AG04450 (cell line): ENCODE measurements around the gene TNFAIP2. TPM values are rescaled to one million over a fixed set of nuclear protein-coding genes. Genes with fewer than 3 reads are reported as not detected.

ENCODE experiments used
- CTCF ChIA-PET: fragments of 300-600, 350-600 bp; formaldehyde crosslinking; extraction: SDS; loops from one replicate; lab custom pipeline; 2022; ENCODE audit warnings: antibody characterized with exemption, inconsistent platforms; lab: Charles Lee
- POLR2A ChIA-PET: fragments of 350-600 bp; formaldehyde crosslinking; extraction: SDS; loops from one replicate; lab custom pipeline; 2021; ENCODE audit warnings: antibody characterized with exemption, inconsistent platforms; lab: Yijun Ruan, JAX
- DNase-seq: peaks from one replicate; pipeline ENCODE4 v3.0.0-alpha.2; 2011; ENCODE audit warnings: low read depth, low spot score
- H3K27ac ChIP-seq: one replicate; pipeline ENCODE4 v1.5.1; 2012; ENCODE audit warnings: low read depth, low read length, control low read depth
- H3K27me3 ChIP-seq: one replicate; pipeline ENCODE4 v1.6.0; 2012; ENCODE audit warnings: low read length; ENCODE audit not compliant: control insufficient read depth, insufficient read depth
- H3K4me3 ChIP-seq: 2 replicates; pipeline ENCODE4 v1.5.1; 2011; ENCODE audit warnings: mild to moderate bottlenecking, low read depth, low read length, control low read depth
- H3K9me3 ChIP-seq: 2 replicates; pipeline ENCODE4 v1.5.1; 2012; ENCODE audit warnings: low read length; ENCODE audit not compliant: control insufficient read depth, insufficient read depth
- polyA plus RNA-seq: library from polyadenylated mRNA; depleted of rRNA; stranded (reverse); fragments of >200 nt; gene quantifications from 2 replicates; pipeline ENCODE4 v1.2.3, GENCODE V29; 2011
- TF ChIP-seq, protein P1 (sequence below): IDR thresholded peaks from 2 replicates; pipeline ENCODE4 v1.5.1; 2011; ENCODE audit warnings: low read depth, low read length, control low read depth, inconsistent platforms

Gene TNFAIP2
- polyA plus RNA-seq, 1 experiment: 15.3 TPM

DNA sequence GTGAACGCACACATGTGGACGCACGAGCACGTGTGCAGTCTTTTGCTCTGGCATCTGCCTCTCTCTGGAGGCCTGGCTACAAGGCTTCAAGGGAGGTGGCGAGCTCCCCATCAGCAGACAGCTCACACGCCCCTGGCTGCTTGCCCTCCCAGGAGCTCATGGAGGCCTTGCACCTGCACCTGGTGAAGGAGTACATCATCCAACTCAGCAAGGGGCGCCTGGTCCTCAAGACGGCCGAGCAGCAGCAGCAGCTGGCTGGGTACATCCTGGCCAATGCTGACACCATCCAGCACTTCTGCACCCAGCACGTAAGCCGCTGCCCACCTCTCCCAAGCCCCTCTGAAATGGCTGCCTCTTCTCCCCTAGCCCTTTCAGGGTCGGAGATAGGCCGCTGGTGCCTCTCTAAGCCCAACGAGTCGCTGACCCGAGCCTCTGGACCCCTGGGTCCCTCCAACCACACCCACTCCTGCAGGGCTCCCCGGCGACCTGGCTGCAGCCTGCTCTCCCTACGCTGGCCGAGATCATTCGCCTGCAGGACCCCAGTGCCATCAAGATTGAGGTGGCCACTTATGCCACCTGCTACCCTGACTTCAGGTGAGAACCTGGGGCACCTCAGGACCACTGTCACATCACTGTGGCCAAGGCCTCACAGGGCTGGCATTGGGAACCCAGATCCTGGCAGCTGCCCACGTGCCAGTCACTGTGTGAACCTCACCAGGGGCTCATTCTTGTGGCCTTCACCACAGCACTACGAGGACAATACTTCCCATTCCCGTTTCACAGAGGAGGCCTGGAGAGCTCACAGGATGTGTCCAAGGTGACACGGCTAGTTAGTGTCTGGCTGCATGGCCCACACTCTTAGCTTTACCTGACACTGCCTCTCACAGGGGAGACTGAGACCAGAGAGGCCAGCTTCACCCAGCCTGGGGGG, 10.2 kb downstream of the TNFAIP2 start:
- DNase-seq: no peak
- TF ChIP-seq, protein P1, sequence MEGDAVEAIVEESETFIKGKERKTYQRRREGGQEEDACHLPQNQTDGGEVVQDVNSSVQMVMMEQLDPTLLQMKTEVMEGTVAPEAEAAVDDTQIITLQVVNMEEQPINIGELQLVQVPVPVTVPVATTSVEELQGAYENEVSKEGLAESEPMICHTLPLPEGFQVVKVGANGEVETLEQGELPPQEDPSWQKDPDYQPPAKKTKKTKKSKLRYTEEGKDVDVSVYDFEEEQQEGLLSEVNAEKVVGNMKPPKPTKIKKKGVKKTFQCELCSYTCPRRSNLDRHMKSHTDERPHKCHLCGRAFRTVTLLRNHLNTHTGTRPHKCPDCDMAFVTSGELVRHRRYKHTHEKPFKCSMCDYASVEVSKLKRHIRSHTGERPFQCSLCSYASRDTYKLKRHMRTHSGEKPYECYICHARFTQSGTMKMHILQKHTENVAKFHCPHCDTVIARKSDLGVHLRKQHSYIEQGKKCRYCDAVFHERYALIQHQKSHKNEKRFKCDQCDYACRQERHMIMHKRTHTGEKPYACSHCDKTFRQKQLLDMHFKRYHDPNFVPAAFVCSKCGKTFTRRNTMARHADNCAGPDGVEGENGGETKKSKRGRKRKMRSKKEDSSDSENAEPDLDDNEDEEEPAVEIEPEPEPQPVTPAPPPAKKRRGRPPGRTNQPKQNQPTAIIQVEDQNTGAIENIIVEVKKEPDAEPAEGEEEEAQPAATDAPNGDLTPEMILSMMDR: no peak
- ChIA-PET POLR2A (no interaction called here), CTCF (interaction anchor here (2.9 kb wide), 1 partner anchor 28 kb away, joined by 18 read pairs; no protein-coding TSS in a partner anchor)
- H3K27me3 ChIP-seq: no peaks in the 10 kb centered on the region
- no peaks in the 10 kb centered on the region; the same call in 1 of the 2 replicates for H3K9me3 ChIP-seq
- H3K27ac ChIP-seq: no peak overlapping the region
- no peak overlapping the region for H3K4me3 ChIP-seq

DNA sequence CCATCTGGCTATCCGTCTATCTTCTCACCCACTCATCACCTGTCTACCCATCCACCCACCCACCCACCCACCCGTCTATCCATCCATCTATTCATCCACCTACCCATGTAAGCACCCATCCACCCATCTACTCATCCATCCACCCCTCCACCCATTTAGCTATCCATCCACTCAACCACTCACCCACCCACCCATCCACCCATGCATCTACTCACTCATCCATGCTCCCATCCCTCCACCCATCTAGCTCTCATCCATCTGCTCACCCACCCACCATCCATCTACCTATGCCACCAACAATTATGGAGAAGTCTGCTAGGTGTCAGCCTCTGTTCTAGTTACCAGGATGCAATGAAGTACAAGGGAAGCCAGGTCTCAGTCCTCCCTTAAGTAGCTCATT, 11.1 kb downstream of the TNFAIP2 start:
- Histone ChIP-seq H3K27ac (no peak overlapping the region), H3K4me3 (no peak overlapping the region), H3K9me3 (no peaks in the 10 kb centered on the region; the same call in 1 of the 2 replicates), H3K27me3 (no peaks in the 10 kb centered on the region)
- no peak for DNase-seq
- TF ChIP-seq, protein P1: no peak
- POLR2A ChIA-PET: no interaction called here
- CTCF ChIA-PET: interaction anchor here (2.9 kb wide), 1 partner anchor 29 kb away, joined by 18 read pairs; no protein-coding TSS in a partner anchor

DNA sequence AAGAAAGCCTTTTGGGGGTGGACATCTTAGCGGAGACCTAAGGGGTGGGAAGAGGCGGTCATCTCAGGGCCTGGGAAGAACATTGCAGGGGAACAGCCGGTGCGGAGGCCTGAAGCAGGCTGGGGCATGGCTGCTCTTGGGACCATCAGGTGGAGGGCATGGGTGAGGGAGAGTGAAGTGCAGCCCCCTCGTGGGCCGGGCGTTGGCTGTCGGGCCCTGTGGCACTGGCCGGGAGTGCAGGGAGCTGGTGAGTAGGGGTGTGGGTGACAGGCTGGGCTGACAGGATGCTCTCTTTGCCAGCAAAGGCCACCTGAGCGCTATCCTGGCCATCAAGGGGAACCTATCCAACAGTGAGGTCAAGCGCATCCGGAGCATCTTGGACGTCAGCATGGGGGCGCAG, 11.7 kb downstream of the TNFAIP2 start:
- CTCF ChIA-PET: interaction anchor here (2.4 to 2.9 kb wide), 2 partner anchors 9 to 30 kb away, joined by 8 to 18 read pairs; no protein-coding TSS in a partner anchor
- Histone ChIP-seq H3K27ac (no peak overlapping the region), H3K27me3 (no peaks in the 10 kb centered on the region), H3K4me3 (no peak overlapping the region), H3K9me3 (no peaks in the 10 kb centered on the region; the same call in 1 of the 2 replicates)
- POLR2A ChIA-PET: no interaction called here
- DNase-seq: no peak
- TF ChIP-seq, protein P1: no peak

DNA sequence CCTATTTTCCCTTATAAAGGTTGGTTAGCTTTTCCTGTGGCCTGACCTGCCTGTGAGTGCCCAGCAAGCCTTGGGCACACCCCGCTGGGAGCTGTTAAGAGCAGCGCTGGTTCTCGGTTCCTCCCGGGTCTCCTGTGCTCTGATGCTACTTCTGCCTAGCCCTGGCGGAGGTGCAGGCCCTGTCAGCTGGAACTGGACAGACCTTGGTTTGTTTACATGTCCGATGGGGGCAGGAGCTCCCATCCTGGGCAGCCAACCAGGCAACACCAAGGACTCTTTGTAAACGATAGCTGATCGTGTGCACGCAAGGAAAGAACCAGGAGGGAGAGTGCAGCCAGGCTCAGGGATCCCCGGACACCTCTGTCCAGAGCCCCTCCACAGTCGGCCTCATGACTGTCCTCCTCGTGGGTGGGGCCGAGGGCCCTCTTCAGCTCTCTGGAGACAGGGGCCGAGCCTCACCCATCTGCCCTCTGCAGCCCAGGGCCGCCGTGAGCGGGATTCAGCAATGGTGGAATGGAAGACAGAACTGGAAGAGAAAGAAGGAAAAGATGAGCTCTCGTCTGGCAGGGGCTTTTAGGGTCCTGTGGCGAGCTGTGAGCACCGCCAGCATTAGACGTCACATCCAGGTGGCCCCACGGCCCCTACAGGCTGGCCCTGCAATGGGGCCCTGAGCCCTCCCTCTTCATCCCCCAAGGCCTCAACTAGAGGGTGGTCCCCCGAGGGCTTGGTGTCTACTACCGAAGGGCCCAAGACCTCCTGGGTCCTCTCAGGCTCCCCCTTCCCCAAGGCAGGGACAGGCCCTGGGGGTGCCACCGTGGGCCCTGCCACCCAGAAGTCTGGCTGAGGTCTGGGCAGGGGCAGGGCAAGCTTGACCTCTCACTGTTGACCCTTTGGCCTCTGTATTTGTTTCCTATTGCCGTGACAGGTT, 12.3 kb downstream of the TNFAIP2 start:
- no peak overlapping the region for H3K4me3 ChIP-seq
- no peak overlapping the region for H3K27ac ChIP-seq
- no peaks in the 10 kb centered on the region for H3K27me3 ChIP-seq
- no peak for DNase-seq
- H3K9me3 ChIP-seq: no peaks in the 10 kb centered on the region; the same call in 1 of the 2 replicates
- ChIA-PET CTCF (interaction anchor here (0.6 to 2.9 kb wide), 3 partner anchors 9 to 157 kb away, joined by 3 to 18 read pairs (median 8); no protein-coding TSS in a partner anchor), POLR2A (no interaction called here)
- TF ChIP-seq, protein P1: no peak
